HG03095 (cell line): Measurements from ENCODE around the gene PDE9A.
"Not testable (repeated sequence)": the region's sequence is repeated elsewhere in the genome, so short reads cannot be mapped to it uniquely, and the experiment has no call there.

ENCODE experiments used
- ATAC-seq: cut with Tn5 transposase; IDR thresholded peaks from one replicate; pipeline ENCODE4 v1.9.1; 2021; ENCODE audit warnings: moderate library complexity; ENCODE audit not compliant: unreplicated experiment

PDE9A gene

GRCh38 chr21:42624095-42624790 lies 29.2 kb upstream of the PDE9A start:
- ATAC-seq = no peak

- no peak for ATAC-seq
These were observed 28.5 kb upstream of the PDE9A start for GRCh38 chr21:42624936-42625335.

- ATAC-seq = no peak
These were observed 27.2 kb upstream of the PDE9A start for GRCh38 chr21:42626171-42626570.

GRCh38 chr21:42627527-42628289 lies 25.7 kb upstream of the PDE9A start:
- no peak for ATAC-seq

GRCh38 chr21:42628466-42629061 lies 24.9 kb upstream of the PDE9A start:
- not testable (repeated sequence) for ATAC-seq

GRCh38 chr21:42629933-42630589 lies 23.4 kb upstream of the PDE9A start:
- ATAC-seq = no peak

- ATAC-seq = no peak
These were observed 22.8 kb upstream of the PDE9A start for GRCh38 chr21:42630626-42631025.

- ATAC-seq = no peak
These were observed 22.3 kb upstream of the PDE9A start for GRCh38 chr21:42631142-42631541.

- ATAC-seq = no peak
These were observed 21.1 kb upstream of the PDE9A start for GRCh38 chr21:42632336-42632751.

- ATAC-seq = no peak
These were observed 20.4 kb upstream of the PDE9A start for GRCh38 chr21:42632771-42633690.

GRCh38 chr21:42633858-42634257 lies 19.6 kb upstream of the PDE9A start:
- no peak for ATAC-seq

GRCh38 chr21:42635848-42636519 lies 17.4 kb upstream of the PDE9A start:
- no peak for ATAC-seq

GRCh38 chr21:42636520-42637266 lies 16.7 kb upstream of the PDE9A start:
- no peak for ATAC-seq

- no peak for ATAC-seq
These were observed 16.0 kb upstream of the PDE9A start for GRCh38 chr21:42637267-42638041.

GRCh38 chr21:42638266-42638863 lies 15.1 kb upstream of the PDE9A start:
- ATAC-seq = no peak

GRCh38 chr21:42639646-42640152 lies 13.7 kb upstream of the PDE9A start:
- ATAC-seq = no peak

GRCh38 chr21:42640486-42640885 lies 12.9 kb upstream of the PDE9A start:
- ATAC-seq = no peak
